ENCODE results near the gene KRTAP19-8.

The KRTAP19-8 gene

GRCh38 chr21:31003471-31003870 lies 34.8 kb downstream of the KRTAP19-8 start:
- Histone ChIP-seq H3K27ac (ENCODE audit: low read depth, low read length) (no peak overlapping the region), H3K4me1 (ENCODE audit: control insufficient read depth, insufficient read depth, low read length) (no peaks in the 10 kb centered on the region), H3K4me3 (ENCODE audit: low read length) (no peak overlapping the region), H3K36me3 (ENCODE audit: control insufficient read depth, insufficient read depth, low read length) (no peaks in the 10 kb centered on the region), H3K9ac (ENCODE audit: low read length) (no peak overlapping the region), H3K27me3 (ENCODE audit: control insufficient read depth, insufficient read depth, low read length) (no peaks in the 10 kb centered on the region)

- Histone ChIP-seq H3K27ac (ENCODE audit: low read depth, low read length) (no peak overlapping the region), H3K27me3 (ENCODE audit: control insufficient read depth, insufficient read depth, low read length) (no peaks in the 10 kb centered on the region), H3K4me3 (ENCODE audit: low read length) (no peak overlapping the region), H3K4me1 (ENCODE audit: control insufficient read depth, insufficient read depth, low read length) (no peaks in the 10 kb centered on the region), H3K9ac (ENCODE audit: low read length) (no peak overlapping the region), H3K36me3 (ENCODE audit: control insufficient read depth, insufficient read depth, low read length) (no peaks in the 10 kb centered on the region)
Observed at GRCh38 chr21:30997541-30997940, 40.7 kb downstream of the KRTAP19-8 start.

DNA sequence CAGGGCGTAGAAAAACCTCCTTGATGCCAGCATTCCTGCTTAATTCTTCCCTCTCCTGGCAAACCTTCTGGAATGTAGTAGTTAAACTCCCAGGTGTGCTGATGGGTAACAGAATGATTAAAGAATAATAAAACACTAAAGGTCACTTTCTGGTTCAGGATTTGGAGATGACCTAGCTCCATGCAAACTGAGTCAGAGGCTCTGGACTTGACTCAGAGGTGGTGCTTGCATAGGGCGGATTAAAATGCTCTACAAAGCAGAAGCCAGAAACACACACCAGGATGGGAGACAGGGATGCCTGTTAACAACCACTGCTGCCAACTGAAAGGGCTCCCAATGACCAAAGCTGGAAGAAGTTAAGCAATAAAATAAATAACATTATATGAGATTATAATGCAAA lies 41.5 kb downstream of the KRTAP19-8 start:
- no peaks in the 10 kb centered on the region for H3K36me3 ChIP-seq (ENCODE audit: control insufficient read depth, insufficient read depth, low read length)
- H3K27ac ChIP-seq (ENCODE audit: low read depth, low read length): no peak overlapping the region
- no peak overlapping the region for H3K4me3 ChIP-seq (ENCODE audit: low read length)
- no peak overlapping the region for H3K9ac ChIP-seq (ENCODE audit: low read length)
- H3K27me3 ChIP-seq (ENCODE audit: control insufficient read depth, insufficient read depth, low read length): no peaks in the 10 kb centered on the region
- no peaks in the 10 kb centered on the region for H3K4me1 ChIP-seq (ENCODE audit: control insufficient read depth, insufficient read depth, low read length)

- Histone ChIP-seq H3K4me1 (ENCODE audit: control insufficient read depth, insufficient read depth, low read length) (no peaks in the 10 kb centered on the region), H3K27me3 (ENCODE audit: control insufficient read depth, insufficient read depth, low read length) (no peaks in the 10 kb centered on the region), H3K9ac (ENCODE audit: low read length) (no peak overlapping the region), H3K27ac (ENCODE audit: low read depth, low read length) (no peak overlapping the region), H3K36me3 (ENCODE audit: control insufficient read depth, insufficient read depth, low read length) (no peaks in the 10 kb centered on the region), H3K4me3 (ENCODE audit: low read length) (no peak overlapping the region)
Observed at GRCh38 chr21:30994932-30995331, 43.3 kb downstream of the KRTAP19-8 start.

DNA sequence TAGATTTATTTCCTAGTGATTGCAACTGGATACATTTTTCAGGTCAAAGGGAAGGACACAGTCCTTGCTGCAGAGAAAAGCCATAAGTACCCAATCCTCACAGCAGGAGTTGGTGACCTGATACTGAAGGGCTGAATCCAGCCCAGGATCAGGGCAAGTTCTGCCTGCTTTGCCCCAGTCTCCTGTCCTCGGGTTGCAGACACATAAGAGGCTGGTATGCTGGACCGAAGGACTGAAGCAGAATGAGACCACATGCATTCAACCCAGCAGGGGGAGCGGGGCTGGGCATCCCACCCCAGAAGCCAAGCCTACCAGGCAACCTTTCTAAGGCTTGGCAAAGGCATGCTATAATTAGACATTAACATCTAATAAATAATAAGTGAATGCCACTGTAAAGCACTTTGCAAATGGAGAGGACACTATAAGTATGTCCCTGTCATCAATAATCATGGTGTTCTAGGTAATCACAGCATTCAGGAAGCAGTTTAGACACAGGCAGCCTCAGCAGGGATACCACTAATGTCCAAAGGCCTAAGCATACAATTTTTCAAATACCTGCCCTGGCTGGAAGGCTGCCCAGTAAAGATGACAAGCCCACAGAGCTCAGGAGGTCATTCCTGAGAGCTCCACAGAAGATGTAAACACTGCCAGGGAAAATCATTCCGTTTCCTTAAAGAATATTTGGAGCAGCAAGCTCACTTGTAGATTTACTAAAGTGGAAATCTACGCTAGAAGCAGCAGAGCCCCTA lies 47.6 kb downstream of the KRTAP19-8 start:
- Histone ChIP-seq H3K9ac (ENCODE audit: low read length) (no peak overlapping the region), H3K4me3 (ENCODE audit: low read length) (no peak overlapping the region), H3K36me3 (ENCODE audit: control insufficient read depth, insufficient read depth, low read length) (no peaks in the 10 kb centered on the region), H3K27ac (ENCODE audit: low read depth, low read length) (no peak overlapping the region), H3K27me3 (ENCODE audit: control insufficient read depth, insufficient read depth, low read length) (no peaks in the 10 kb centered on the region), H3K4me1 (ENCODE audit: control insufficient read depth, insufficient read depth, low read length) (no peaks in the 10 kb centered on the region)

- H3K9ac ChIP-seq (ENCODE audit: low read length): no peak overlapping the region
- H3K27ac ChIP-seq (ENCODE audit: low read depth, low read length): no peak overlapping the region
- H3K4me3 ChIP-seq (ENCODE audit: low read length): no peak overlapping the region
- no peaks in the 10 kb centered on the region for H3K4me1 ChIP-seq (ENCODE audit: control insufficient read depth, insufficient read depth, low read length)
- no peaks in the 10 kb centered on the region for H3K27me3 ChIP-seq (ENCODE audit: control insufficient read depth, insufficient read depth, low read length)
- H3K36me3 ChIP-seq (ENCODE audit: control insufficient read depth, insufficient read depth, low read length): no peaks in the 10 kb centered on the region
Observed at GRCh38 chr21:30988706-30989105, 49.6 kb downstream of the KRTAP19-8 start.

All from rectal smooth muscle tissue (tissue), 1 donor.